Stimulated activated CD8-positive, alpha-beta memory T cell treated with anti-CD3 and anti-CD28 coated beads, Interleukin-12 subunit alpha, Interleukin-12 subunit beta, amount 100 ng/mL, for 4 hours (primary cell): ENCODE measurements around the gene MAST2.
"Not testable (repeated sequence)": the region's sequence is repeated elsewhere in the genome, so short reads cannot be mapped to it uniquely, and the experiment has no call there.

Experiments used
- DNase-seq: peaks from one replicate; pipeline ENCODE4 v3.0.0-alpha.2; 2020; ENCODE audit warnings: low read depth

Gene MAST2

DNA sequence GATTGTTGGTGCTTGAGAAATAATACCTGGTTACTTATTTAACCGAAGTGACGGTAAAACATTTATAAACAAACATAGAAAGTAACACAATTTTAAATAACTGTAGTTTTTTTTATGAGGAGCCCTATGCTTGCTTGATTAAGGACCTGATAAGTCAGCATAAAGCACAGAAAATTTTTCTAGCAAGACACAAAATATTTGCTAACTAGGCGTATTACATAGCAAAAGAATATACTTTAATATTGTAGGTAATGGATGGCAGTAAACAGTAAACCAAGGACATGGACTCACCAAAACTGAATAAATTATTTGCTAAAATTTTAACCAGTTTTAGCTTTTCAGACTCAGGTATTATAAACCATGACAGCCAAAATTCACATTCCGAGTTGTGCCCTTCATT lies 90.9 kb downstream of the MAST2 start:
- DNase-seq, result no peak

DNA sequence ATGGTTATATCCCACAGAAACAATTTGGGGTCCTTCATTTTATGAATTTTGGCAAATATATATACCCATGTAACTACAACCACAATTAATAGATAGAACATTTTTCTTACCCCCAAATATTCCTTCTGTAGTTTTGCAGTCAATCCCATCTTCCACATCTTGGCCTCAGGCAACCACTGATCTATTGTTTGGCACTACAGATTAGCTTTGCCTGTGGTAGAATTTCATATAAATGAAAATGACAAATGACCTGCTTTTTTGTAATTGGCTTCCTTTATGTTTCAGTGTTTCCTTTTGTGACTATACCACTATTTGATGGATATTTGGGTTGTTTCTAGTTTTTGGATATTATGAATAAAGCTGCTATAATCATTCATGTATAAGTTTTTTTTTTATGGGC lies 91.5 kb downstream of the MAST2 start:
- no peak for DNase-seq

DNA sequence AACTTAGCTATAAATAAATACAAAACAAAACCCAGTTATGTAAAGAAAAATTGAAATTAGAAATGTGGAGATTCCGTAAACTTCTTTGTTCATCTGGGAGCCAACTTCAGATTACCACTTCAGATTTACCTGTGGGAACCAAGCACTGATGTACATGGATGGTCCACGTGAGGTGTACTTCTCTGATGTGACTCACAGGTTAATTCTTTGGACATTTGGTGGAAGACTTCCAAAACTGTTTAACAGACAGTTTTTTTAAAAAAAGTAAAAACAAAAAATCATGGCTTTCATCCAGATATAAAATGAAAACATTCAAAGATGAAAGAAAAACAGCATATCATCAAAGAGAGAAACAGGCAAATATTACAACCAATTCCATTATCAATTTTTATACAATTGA lies 92.0 kb downstream of the MAST2 start:
- no peak for DNase-seq

DNA sequence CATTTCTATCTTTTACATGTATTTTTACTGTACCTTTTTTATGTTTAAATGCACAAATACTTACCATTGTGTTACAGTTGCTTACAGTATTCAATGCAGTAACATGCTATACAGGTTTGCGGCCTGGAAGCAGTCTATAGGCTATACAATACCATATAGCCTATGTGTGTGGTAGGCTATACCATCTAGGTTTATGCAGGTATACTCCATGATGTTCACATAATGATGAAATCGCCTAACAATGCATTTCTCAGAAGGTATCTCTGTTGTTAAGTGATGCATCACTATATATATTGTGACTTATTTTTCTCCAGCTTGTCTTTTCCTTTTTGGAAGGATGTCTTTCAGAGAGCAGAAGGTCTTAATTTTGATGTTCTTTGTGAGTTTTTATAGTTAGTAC lies 103.5 kb downstream of the MAST2 start:
- DNase-seq, result no peak

DNA sequence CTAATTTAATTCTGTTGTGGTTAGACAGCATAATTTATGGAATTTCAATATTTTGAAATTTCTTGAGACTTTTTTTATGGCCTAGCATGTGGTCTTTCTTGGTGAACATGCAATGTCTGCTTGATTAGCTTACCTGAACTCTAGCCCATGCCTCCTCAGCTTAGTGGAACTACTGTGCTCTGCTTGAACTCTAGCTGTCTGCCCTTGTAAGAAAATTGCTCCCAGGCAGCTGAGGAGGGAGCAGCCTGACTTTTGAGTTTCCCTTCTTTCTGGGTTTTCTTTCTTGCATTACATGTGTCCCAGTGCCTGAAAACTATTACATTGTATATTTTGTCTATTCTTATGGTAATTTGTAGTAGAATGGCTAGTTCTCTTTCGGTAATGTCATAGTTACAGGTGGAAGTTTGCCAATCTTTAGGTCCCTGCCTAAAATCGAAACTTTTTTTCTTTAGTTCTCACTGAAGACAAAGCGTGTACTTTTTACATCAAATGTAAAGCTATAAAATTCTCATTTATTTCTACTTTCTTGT lies 105.3 kb downstream of the MAST2 start:
- no peak for DNase-seq

DNA sequence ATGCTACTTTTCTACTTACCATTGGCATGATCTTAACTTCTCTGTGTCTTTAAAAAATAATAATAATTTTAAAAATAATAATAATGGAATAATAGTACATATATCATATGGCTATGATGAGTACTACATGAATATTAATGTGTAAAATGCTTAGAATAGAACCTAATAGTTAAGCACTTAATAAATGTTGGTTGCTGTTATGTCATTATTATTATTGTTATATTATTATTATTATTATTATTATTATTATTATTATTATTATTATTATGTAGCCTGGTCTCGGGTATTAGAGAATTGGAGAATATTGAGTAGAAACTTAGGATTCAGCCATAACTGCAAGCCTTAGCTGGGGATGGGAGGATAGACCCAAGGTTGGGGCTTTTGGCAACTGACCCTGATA lies 108.2 kb downstream of the MAST2 start:
- DNase-seq, result no peak

DNA sequence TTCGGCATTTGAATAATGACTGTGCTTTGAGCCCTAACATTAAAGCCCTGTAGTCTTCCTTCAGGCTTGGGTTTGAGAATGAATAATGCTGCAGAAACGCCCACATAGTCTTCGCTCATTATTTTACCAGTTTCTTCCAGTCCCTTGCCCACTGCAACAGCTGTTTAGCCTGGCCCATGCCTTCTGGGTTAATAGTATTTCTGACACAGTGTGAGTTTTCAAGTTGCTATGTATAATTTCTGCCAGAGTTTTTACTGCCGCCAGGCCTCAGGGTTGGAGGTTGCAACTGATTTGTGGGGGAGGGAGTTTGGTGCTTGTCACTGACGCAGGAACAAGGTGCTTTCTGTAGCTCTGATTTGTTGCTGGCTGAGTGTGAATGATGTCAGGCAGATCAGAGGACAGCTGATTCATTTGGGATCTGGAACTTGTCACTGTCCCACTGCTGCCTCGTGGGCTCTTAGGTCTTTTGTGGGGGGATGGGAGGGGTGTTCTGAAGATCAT lies 109.8 kb downstream of the MAST2 start:
- no peak for DNase-seq

DNA sequence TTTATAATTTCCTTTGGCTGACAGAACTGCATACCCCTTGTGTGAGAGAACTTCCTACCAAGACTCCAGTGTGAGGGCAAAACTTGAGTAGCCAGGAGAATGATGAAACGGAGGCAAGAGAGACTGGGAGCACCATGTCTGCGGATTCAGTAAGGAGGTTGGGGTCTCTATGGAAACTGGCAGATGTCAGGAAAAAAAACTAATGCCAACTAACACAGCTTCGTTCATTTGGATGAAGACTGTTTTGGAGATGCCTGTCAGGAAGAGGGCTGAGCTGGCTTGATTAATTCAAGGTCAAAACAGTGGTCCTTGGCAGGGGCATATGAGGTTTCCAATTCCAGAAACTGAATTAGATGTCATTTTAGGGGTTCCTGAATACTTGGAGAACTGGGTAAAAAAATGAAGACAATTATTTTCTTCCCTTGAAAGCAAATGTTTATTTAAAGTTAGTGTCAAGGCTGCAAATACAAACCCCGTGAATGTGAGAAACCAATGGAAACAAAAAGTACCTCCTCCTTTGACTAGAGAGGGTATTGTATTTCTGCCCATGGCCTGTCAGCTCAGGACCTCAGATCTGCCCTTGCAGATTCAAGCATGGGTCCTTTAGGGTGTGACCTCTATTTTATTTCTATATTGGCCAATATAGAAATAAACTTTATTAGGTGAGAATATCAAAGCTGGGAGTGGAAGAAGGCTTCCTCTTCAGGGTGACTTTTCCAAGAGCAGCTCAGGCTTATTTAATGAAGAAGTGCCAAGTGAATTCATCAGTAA lies 110.5 kb downstream of the MAST2 start:
- no peak for DNase-seq

DNA sequence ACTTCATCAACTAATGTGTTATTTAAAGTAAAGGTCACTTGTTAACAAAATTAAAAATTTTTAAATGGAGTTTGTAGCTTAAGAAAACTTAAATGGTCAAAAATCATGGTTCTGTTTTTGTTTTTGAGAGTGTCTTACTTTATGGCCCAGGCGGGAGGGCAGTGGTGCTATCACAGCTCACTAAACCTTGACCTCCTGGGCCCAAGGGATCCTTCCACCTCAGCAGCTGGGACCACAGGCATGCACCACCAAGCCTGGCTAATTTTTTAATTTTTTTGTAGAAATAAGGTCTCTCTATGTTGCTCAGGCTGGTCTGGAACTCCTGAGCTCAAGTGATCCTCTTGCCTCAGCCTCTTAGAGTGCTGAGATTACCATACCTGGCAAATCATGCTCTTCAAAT lies 111.4 kb downstream of the MAST2 start:
- DNase-seq, result no peak

DNA sequence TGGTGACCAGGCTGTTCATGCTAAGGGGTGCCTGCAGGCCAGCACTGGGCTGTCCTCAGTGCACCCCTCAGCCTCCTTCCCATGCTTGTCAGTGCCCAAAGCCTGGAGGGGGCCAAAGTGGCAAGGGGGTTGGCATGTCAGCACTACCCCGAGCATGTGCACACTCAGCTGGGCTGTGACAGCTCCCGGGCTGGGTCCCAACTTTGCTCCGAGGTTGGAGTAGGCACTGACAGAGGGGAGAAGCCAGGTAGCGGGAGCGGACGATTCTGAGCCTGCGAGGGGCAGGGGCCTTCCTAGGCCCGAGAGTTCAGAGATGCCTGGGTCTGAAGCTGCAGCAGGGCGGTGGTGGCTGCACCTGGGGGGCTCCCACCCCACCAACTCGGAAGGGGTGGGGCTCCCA lies 119.0 kb downstream of the MAST2 start:
- DNase-seq, result no peak

DNA sequence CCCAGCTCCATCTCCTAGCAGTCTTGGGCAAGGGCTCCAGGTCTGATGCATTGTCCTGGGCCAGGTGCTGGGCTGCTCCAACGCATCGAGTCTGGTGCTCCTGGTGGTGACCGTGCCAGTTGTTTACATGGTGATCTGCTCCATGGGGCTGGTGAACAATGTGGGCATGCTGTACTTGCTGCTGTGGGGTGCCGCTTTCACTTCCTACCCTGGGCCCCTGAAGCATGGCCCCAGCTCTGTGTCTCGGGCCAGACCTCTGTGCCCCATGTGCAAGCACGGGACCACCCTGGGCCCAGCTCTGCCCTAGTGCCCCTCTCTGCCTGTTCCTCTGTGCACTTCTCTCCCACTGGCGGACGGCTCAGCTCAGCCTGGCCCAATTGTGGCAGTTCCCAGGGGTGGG lies 119.4 kb downstream of the MAST2 start:
- no peak for DNase-seq

DNA sequence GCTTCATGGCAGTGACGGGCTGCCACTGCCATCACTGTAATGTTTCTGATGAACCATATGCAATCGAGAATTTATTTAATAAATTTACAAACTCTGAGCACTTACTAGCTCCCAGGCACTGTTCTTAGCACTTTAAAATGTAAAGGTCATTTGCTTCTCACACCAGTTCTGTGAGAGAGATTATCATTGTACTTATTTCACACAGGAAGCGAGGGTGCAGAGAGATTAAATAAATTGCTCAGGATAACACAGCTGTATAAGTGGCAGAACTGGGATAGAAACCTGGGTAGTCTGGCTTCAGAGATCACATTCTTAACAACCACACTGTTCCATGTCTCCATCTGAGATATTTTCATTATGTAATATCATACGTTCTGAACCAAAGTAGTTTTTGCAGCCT lies 119.9 kb downstream of the MAST2 start:
- DNase-seq, result no peak

DNA sequence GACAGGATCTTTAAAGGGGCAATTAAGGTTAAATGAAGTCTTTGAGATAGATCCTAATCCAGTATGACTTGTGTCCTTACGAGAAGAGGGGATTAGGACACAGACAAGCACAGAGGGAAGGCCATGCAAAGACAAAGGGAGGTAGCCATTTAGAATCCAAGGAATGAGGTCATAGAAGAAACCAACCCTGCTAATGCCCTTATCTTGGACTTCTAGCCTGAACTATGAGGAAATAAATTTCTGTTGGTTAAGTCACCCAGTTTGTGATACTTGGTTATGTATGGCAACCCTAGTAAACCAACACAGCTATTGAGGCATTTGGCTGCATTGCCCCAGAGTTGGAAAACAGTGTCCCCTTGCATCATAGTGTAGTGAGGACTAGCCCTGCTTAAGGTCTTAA lies 121.3 kb downstream of the MAST2 start:
- DNase-seq, result no peak

DNA sequence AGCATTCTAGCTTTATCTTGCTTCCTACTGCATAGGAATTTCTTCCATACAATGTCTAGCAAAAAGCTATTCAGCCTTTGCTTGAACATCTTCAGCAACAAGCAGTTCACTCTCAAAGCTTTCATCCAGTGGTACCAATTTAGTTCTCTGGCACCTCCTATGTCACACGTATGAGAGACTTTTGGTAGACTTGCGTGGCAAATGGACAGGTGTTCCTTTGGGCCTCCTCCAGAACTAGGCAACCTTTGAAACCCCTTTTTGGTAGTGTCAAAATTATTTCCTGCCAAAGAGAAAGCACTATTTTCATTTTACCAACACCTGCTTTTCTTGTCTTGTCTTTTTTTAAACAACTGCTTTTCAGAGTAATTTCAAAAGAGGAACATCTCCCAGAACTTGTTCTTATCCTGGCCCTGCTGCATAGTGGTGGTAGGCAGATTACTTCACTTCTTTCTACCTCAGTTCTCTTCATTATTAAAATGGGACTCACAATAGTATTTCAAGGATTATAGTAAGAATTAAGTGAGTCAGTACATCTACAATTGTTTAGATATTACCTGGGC lies 122.4 kb downstream of the MAST2 start:
- no peak for DNase-seq

DNA sequence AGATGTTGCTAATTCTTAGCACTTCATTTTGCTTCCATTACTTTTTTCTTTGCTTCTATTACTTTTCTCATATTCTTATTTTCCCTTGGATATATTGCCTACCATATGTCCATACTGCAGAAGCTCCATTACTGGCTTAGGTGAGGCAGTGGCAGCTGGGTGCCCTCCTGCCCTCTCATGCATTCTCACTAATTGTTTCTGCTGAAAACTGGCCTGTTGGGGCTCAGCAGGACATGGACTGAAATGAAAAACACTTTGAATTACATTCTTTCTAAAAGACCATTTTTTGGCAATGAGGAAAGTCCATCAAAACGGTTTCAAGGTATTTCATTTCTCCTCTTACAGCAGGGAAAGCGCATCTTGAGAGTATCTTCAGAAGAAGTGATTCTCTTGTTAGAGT lies 122.9 kb downstream of the MAST2 start:
- no peak for DNase-seq

DNA sequence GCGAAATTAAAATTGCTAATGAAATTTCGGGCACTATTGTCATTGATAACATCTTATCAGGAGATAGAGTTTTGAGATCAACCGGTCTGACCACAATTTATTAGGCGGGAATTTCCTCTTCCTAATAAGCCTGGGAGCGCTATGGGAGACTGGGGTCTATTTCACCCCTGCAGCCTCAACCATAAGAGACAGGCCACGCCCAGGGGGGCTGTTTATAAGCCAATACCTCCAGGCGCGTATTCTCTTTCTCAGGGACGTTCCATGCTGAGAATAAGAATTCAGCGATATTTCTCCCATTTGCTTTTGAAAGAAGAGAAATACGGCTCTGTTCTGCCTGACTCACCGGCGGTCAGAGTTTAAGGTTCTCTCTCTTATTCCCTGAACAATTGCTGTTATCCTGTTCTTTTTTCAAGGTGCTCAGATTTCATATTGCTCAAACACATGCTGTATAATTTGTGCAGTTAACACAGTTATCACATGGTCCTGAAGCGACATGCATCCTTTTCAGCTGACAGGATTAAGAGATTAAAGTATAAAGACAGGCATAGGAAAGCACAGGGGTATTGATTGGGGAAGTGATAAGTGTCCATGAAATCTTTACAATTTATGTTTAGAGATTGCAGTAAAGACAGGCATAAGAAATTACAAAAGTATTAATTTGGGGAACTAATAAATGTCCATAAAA lies 124.0 kb downstream of the MAST2 start:
- not testable (repeated sequence) for DNase-seq

DNA sequence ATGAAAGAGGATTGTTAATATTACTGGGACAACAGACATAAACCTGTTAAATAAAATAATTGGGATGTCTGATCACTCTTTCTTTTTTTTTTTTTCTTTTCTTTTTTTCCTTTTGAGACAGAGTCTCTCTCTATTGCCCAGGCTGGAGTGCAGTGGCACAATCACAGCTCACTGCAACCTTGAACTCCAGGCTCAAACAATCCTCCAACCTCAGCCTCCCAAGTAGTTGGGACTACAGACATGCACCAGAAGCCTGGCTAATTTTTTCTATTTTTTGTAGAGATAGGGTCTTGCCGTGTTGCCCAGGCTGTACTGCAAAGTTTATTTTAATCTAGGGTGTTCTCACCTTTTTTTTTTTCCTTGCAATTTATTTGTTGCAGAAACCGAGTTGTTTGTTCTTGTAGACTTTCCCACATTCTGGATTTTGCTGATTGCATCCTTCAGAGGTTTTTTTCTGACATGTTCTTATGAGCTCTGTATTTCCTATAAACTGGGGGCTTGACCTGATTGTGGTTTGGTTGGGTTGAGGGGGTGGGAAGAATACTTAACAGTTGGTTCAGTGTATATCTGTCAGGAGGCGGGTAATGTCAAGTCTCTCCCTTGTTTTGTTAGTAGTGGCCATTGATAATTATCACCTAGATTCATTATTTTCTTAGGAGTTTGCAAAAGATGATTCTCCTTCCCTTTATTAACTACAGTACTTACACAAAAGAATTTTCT lies 125.2 kb downstream of the MAST2 start:
- DNase-seq, result no peak

DNA sequence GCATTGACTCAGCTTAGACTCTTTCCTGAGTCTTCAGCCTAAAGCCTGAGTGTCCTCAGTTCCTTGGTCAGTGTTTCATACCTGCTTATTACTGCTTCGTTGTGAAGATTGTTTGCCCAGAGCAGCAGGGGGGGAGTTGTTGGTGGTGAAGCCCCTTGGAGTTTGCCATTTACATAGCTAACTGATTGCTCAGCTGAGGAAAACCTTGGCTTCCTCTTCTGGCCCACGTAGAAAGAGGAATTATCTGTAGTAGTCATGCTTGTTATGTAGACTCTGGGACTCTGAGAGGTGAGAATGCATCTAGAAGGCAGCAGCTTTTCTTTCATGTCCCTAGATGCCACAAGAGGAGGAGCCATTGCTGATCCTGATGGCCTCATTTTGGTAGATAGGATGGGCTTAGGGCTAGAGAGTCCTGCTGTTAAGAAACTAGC lies 125.9 kb downstream of the MAST2 start:
- no peak for DNase-seq

DNA sequence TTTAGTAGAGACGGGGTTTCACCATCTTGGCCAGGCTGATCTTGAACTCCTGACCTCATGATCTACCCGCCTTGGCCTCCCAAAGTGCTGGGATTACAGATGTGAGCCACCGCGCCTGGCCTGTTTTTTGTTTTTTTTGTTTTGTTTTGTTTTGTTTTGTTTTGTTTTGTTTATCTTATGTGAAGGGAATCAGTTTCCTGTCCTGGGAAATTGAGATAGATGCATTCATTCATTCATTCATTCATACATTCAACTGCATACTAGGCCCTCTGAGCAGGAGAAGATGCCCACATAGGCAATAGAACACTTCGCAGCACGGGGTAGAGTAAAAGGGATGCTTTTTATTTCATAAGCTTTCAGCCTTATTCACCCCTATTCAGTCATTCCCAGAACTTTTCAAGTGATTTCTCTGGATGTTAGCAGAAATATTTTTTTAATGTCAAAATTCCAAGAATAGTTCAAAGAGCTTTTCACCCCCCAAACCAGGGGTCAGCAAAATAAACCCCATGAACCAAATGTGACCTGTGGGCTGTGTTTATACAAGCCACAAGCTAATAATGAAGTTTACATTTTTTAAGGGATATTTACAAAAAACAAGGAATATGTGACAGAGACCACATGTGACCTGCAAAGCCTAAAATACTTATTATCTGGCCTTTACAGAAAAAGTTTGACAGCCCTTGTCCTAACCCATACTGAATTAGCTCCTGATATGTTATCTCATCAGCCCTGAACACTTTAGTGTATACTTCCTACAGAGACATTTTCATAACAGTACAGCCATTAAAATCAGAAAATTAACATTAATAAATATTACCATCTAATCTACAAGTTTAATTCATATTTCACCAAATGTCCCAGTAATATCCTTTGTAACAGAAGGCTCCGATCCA lies 127.1 kb downstream of the MAST2 start:
- no peak for DNase-seq

DNA sequence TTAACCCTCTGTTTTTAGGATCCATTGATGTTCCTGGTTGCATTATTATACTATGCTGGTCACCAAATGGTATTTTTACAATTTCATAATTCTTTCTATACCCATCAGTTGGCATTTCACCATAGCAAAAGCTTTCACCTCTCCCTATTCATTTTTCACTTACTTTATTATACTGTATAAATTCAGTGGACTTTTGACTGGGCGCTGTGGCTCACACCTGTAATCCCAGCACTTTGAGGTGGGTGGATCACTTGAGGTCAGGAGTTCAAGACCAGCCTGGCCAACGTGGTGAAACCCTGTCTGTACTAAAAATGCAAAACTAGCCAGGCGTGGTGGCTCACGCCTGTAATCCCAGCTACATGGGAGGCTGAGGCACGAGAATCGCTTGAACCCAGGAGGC lies 128.8 kb downstream of the MAST2 start:
- DNase-seq, result not testable (repeated sequence)

DNA sequence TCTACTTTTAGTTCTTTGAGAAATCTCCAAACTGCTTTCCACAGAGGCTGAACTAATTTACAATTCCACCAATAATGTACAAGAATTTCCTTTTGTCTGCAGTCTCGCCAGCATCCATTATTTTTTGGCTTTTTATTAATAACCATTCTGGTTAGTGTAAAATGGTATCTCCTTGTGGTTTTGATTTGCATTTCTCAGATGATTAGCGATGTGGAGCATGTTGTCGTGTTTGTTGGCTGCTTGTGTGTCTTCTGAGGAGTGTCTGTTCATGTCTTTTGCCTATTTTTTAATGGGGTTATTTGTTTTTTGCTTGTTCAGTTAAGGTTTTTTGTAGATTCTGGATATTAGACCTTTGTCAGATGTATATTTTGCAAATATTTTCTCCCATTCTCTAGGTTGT lies 131.5 kb downstream of the MAST2 start:
- DNase-seq, result no peak
